WI38 (cell line): ENCODE data around the gene PHETA2.

Experiments
- H3K4me3 ChIP-seq: 2 replicates; pipeline ENCODE4 v1.5.1; 2011; ENCODE audit warnings: low read depth, mild to moderate bottlenecking, control low read depth, low read length
- TF ChIP-seq, protein P1 (sequence below): IDR thresholded peaks from 2 replicates; pipeline ENCODE4 v1.5.1; 2012; ENCODE audit warnings: low read depth, mild to moderate bottlenecking, control low read depth, low read length

PHETA2 gene, protein sequence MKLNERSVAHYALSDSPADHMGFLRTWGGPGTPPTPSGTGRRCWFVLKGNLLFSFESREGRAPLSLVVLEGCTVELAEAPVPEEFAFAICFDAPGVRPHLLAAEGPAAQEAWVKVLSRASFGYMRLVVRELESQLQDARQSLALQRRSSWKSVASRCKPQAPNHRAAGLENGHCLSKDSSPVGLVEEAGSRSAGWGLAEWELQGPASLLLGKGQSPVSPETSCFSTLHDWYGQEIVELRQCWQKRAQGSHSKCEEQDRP

GRCh38 chr22:42074132-42074811, at the start of gene PHETA2:
Gene PHETA2 (plus strand): TSS chr22:42074248. CDS start chr22:42077294, 3,046 bp downstream.
- H3K4me3 ChIP-seq, result peak within 1 kb of the TSS; percentile 66
- TF ChIP-seq, protein P1, sequence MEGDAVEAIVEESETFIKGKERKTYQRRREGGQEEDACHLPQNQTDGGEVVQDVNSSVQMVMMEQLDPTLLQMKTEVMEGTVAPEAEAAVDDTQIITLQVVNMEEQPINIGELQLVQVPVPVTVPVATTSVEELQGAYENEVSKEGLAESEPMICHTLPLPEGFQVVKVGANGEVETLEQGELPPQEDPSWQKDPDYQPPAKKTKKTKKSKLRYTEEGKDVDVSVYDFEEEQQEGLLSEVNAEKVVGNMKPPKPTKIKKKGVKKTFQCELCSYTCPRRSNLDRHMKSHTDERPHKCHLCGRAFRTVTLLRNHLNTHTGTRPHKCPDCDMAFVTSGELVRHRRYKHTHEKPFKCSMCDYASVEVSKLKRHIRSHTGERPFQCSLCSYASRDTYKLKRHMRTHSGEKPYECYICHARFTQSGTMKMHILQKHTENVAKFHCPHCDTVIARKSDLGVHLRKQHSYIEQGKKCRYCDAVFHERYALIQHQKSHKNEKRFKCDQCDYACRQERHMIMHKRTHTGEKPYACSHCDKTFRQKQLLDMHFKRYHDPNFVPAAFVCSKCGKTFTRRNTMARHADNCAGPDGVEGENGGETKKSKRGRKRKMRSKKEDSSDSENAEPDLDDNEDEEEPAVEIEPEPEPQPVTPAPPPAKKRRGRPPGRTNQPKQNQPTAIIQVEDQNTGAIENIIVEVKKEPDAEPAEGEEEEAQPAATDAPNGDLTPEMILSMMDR, result peak; percentile 37

- H3K4me3 ChIP-seq, result no peak overlapping the region
- TF ChIP-seq, protein P1, result no peak
These were observed 48.6 kb upstream of the PHETA2 start for GRCh38 chr22:42025421-42025820.

- no peak overlapping the region for H3K4me3 ChIP-seq
- TF ChIP-seq, protein P1, result no peak
These were observed 47.3 kb upstream of the PHETA2 start for GRCh38 chr22:42026705-42027104.

DNA sequence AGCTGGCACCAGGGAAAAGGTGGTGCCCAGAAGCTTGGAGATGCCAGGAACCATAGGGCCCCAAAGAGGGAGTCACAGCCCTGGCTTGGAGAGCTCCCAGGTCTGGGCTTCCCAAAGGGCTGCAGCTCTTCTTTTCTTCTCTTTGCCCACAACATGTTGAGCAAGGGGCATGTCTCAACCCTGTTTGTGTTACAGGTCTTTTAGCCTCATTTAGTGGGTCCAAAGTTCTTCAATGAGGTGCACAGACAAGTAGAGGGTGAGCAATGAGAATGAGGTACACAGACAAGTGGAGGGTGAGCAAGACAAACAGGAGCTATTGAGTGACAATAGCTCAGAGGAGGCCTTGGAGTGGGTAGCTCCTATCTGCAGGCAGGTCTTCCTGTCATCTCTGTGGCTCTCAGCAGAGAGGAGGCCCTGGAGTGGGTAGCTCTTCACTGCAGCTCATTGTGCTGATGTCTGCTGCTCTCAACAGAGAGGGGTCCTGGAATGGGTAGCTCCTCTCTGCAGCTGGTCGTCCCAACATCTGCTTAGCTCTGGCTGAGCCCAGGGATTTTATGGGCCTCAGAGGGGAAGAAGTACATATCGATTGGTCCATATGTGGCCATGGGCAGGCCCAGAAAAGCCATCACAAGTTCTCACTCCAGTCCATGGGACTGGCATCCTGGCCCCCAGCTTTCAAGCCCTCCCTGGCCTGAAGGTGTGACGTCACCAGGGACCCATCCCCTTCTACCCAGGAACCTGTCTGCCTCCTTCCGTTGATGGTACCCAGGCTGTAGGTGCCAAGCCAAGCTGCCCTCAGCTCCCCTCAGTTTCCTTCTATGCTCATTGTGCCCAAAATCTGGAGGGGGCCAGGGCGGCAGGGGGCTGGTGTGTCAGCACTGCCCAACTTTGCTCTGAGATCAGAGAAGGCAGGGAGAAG, 40.5 kb upstream of the PHETA2 start:
- TF ChIP-seq, protein P1, result no peak
- no peak overlapping the region for H3K4me3 ChIP-seq

GRCh38 chr22:42035256-42035655, 38.8 kb upstream of the PHETA2 start:
- TF ChIP-seq, protein P1, result no peak
- no peak overlapping the region for H3K4me3 ChIP-seq

- TF ChIP-seq, protein P1, result no peak
- no peak overlapping the region for H3K4me3 ChIP-seq
These were observed 34.8 kb upstream of the PHETA2 start for GRCh38 chr22:42039271-42039670.
